Measurements from ENCODE around the gene FGF16. TPM values are rescaled to one million over a fixed set of nuclear protein-coding genes. Genes with fewer than 3 reads are reported as not detected.

Gene FGF16
- total RNA-seq, 1 experiment from 2014 or later: not detected

DNA sequence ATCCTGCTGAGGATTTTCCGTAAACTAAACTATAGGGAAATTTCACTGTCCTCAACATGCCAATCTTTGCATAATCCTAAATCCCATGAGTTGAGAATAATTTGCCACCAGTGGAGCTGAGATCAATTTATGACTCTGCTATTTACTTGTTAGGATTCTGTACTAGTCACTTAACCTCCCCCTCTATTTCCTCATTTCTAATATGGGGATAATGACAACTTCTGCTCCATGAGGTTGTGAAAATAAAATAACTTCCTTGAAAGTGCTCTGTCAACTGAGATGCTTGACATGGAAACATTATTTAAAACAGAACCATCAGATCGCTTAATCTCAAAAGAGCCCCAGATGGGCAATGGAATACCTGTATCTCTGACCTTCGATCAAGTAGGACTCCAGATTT lies 2.6 kb upstream of the FGF16 start:
- POLR2A ChIA-PET: no interaction called here
- intact Hi-C loops (cut with micrococcal nuclease; ENCODE audit: unreplicated experiment): no loop called here
- BruUV-seq (replicated peaks): no TSS peak
- no peak overlapping the region for H3K4me3 ChIP-seq (ENCODE audit: low read depth in 2 of 2, low read length in 2 of 2)
- H3K4me1 ChIP-seq (ENCODE audit: control insufficient read depth, insufficient read depth, low read length): no peaks in the 10 kb centered on the region
- no peaks in the 10 kb centered on the region for H3K9me3 ChIP-seq (ENCODE audit: control insufficient read depth, insufficient read depth, low read depth, low read length)
- TF ChIP-seq SIN3A (IDR thresholded peaks at IDR 0.05; ENCODE audit: borderline replicate concordance, insufficient read depth, low read depth, low read length): no peak
- TF ChIP-seq, protein P1, sequence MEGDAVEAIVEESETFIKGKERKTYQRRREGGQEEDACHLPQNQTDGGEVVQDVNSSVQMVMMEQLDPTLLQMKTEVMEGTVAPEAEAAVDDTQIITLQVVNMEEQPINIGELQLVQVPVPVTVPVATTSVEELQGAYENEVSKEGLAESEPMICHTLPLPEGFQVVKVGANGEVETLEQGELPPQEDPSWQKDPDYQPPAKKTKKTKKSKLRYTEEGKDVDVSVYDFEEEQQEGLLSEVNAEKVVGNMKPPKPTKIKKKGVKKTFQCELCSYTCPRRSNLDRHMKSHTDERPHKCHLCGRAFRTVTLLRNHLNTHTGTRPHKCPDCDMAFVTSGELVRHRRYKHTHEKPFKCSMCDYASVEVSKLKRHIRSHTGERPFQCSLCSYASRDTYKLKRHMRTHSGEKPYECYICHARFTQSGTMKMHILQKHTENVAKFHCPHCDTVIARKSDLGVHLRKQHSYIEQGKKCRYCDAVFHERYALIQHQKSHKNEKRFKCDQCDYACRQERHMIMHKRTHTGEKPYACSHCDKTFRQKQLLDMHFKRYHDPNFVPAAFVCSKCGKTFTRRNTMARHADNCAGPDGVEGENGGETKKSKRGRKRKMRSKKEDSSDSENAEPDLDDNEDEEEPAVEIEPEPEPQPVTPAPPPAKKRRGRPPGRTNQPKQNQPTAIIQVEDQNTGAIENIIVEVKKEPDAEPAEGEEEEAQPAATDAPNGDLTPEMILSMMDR (IDR thresholded peaks at IDR 0.05): no peak
- no peak for TF ChIP-seq POLR2AphosphoS5 (IDR thresholded peaks at IDR 0.05; ENCODE audit: low read depth, low read length)
- TF ChIP-seq, protein P2, sequence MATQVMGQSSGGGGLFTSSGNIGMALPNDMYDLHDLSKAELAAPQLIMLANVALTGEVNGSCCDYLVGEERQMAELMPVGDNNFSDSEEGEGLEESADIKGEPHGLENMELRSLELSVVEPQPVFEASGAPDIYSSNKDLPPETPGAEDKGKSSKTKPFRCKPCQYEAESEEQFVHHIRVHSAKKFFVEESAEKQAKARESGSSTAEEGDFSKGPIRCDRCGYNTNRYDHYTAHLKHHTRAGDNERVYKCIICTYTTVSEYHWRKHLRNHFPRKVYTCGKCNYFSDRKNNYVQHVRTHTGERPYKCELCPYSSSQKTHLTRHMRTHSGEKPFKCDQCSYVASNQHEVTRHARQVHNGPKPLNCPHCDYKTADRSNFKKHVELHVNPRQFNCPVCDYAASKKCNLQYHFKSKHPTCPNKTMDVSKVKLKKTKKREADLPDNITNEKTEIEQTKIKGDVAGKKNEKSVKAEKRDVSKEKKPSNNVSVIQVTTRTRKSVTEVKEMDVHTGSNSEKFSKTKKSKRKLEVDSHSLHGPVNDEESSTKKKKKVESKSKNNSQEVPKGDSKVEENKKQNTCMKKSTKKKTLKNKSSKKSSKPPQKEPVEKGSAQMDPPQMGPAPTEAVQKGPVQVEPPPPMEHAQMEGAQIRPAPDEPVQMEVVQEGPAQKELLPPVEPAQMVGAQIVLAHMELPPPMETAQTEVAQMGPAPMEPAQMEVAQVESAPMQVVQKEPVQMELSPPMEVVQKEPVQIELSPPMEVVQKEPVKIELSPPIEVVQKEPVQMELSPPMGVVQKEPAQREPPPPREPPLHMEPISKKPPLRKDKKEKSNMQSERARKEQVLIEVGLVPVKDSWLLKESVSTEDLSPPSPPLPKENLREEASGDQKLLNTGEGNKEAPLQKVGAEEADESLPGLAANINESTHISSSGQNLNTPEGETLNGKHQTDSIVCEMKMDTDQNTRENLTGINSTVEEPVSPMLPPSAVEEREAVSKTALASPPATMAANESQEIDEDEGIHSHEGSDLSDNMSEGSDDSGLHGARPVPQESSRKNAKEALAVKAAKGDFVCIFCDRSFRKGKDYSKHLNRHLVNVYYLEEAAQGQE (IDR thresholded peaks at IDR 0.05; ENCODE audit: insufficient read depth in 1 of 2, low read depth in 2 of 2, low read length in 1 of 2): no peak
- no peak for TF ChIP-seq TCF7L2 (IDR thresholded peaks at IDR 0.05; ENCODE audit: low read depth, low read length)
- H3K36me3 ChIP-seq (ENCODE audit: control insufficient read depth, insufficient read depth, low read length): no peaks in the 10 kb centered on the region
- no peak overlapping the region for H3K27ac ChIP-seq (ENCODE audit: low read length)
- no peak for ATAC-seq
- H3K27me3 ChIP-seq (ENCODE audit: control insufficient read depth, insufficient read depth, low read length): no peaks in the 10 kb centered on the region
- DNase-seq (ENCODE audit: low read depth, low spot score): no peak
- CTCF ChIA-PET: no interaction called here
- in situ Hi-C loops (cut with HindIII; ENCODE audit: low pct_unique_long_range_greater_than_20kb, low sequenced_read_pairs): no loop called here

DNA sequence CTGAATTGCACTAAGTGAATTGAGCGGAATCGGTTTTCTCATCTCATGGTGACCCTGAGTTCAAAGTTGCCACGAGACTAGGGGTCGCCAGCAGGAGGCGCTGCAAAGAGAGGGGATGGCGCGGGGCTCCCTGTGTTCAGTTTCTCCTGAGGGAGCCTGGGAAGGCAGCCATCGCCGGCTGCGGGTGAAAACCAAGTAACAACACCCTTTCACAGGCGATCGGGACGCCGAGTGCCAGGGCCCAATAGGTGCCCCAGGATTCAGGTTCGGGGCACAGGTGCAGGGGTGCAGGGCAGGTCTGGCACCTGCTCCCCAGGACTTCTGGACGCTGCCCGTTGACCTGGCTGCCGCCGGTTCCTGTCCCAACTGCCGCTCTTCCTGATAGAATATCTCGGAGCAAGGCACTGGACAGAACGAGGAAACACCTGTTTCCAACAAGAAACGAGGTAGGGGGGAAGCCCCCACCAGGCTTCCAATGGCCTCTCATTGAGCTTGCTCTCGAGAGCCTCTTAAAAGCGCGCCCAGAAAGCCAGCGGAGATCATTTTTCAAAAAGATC lies 1.1 kb upstream of the FGF16 start:
- ChIA-PET POLR2A (no interaction called here), CTCF (no interaction called here)
- Histone ChIP-seq H3K4me3 (ENCODE audit: low read depth in 2 of 2, low read length in 2 of 2) (peak overlapping the region in 1 of 2 experiments; percentile 31; a peak in 2 of 4 replicates), H3K27ac (ENCODE audit: low read length) (no peak overlapping the region), H3K36me3 (ENCODE audit: control insufficient read depth, insufficient read depth, low read length) (no peaks in the 10 kb centered on the region), H3K27me3 (ENCODE audit: control insufficient read depth, insufficient read depth, low read length) (no peaks in the 10 kb centered on the region), H3K4me1 (ENCODE audit: control insufficient read depth, insufficient read depth, low read length) (no peaks in the 10 kb centered on the region), H3K9me3 (ENCODE audit: control insufficient read depth, insufficient read depth, low read depth, low read length) (no peaks in the 10 kb centered on the region)
- ATAC-seq (no peak), DNase-seq (ENCODE audit: low read depth, low spot score) (no peak)
- intact Hi-C loops (cut with micrococcal nuclease; ENCODE audit: unreplicated experiment) (no loop called here), in situ Hi-C loops (cut with HindIII; ENCODE audit: low pct_unique_long_range_greater_than_20kb, low sequenced_read_pairs) (no loop called here)
- BruUV-seq (replicated peaks): no TSS peak
- TF ChIP-seq, protein P1 (IDR thresholded peaks at IDR 0.05): peak; percentile 48
- no peak for TF ChIP-seq SIN3A (IDR thresholded peaks at IDR 0.05; ENCODE audit: borderline replicate concordance, insufficient read depth, low read depth, low read length)

Data from Panc1 (cell line).